GM19395 (cell line): ENCODE data around the gene UBXN2A.
"Not testable (repeated sequence)": the region's sequence is repeated elsewhere in the genome, so short reads cannot be mapped to it uniquely, and the experiment has no call there.

Experiments used
- ATAC-seq: cut with Tn5 transposase; IDR thresholded peaks from one replicate; pipeline ENCODE4 v1.9.1; 2021; ENCODE audit warnings: mild to moderate bottlenecking, moderate library complexity; ENCODE audit not compliant: unreplicated experiment

UBXN2A gene

DNA sequence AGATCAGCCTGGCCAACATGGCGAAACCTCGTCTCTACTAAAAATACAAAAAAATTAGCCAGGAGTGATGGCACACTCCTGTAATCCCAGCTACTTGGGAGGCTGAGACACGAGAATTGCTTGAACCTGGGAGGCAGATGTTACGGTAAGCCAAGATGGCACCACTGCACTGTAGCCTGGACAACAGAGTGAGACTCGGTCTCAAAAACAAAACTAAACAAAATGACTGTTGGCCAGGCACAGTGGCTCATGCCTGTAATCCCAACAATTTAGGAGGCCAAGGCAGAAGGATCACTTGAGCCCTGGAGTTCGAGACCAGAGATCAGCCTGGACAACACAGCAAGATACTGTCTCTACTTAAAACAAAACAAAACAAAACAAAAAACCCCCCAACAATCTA is 102.9 kb downstream of the UBXN2A start:
- not testable (repeated sequence) for ATAC-seq

DNA sequence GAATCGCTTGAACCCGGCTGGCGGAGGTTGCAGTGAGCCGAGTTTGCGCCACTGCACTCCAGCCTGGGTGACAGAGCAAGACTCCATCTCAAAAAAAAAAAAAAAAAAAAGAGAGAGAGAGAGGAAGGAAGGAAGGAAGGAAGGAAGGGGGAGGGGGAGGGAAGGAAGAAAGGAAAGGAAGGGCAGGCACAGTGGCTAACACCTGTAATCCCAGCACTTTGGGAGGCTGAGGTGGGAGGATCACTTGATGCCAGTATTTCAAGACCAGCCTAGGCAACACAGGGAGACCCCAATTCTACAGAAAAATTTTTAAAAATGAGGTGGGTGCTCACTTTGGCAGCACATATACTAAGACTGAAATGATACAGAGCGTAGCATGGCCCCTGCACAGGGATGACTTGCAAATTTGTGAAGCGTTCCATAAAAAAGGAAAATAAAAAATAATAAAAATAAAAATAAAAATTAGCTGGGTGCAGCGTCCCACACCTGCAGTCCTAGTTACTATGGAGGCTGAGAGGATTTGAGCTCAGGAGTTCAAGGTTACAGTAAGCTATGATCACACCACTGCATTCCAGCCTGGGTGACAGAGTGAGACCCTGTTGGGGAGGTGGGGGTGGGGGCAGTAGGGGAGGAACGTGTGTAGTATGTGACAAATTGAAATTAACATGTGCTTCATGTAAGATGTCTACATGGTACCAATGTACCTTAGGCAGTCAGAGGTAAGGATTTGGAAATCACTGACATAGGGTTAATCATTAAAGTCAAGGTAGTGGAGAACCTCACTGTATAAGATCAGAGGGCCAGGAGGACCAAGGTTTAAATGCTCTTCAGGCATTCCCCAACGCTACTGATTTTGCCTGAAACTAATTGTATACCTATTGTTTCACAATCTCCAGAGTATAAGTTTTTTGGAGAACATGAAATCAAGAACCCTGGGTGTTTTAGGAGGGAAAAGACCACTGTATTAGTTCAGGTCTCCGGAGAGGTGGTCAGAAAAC is 105.5 kb downstream of the UBXN2A start:
- ATAC-seq = no peak

DNA sequence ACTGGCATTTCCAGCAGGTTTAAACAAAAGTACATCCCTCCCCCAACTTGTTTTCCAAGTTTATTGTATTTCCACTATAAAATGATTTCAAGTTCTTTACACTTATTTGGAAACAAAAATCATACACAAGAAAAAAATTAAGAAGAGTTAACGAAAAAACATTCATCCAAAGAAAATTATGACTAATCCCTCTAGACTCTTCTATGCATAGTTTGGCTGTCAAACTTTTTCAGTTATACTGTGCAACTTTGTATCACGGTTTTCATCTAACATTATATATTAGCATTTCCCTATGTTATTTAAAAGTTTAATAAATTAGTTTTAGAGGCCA is 106.3 kb downstream of the UBXN2A start:
- no peak for ATAC-seq

DNA sequence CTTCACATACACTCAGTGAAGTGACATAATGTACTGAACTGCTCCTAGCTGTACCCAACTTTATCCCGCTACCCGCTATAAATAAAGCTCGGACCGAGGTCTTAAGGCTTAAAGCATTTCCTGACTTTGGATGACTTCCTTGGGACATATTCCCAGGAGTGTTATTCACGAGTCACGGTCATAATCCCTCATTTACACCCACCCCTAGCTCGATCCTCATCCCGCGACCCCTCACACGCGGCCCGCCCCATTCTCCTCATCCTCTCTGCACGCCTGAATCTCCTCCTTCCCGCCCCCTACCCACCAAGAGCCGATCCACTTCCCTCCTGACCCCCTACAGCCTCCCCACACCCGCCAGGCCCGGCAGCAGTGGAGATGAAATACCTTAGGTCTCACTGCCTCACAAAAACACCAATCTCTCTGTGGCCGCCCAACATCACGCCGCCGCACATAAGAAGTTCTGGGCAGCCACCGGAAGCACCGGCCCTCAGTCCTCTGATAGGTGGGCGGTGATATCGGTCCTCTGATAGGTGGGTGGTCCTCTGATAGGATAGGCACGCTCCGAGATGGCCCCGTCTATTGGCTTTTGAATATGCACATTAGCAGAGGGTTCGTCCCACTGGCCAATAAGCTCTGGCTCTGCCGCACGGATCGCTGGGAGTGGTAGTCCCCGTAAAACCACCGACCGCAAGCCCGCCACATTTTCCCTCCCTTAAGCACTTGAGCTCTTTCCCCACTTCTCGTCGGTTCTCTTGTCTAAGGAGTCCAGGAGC is 106.9 kb downstream of the UBXN2A start, which contains the start of gene WDCP:
WDCP (minus strand) TSS at position 462 of the 773 bp plus-strand sequence. CDS start 7,897 bp downstream, outside the sequence.
- ATAC-seq = peak; percentile 100

- peak; percentile 7 for ATAC-seq
Measured at GRCh38 chr2:24047703-24048033, 107.4 kb downstream of the UBXN2A start.

DNA sequence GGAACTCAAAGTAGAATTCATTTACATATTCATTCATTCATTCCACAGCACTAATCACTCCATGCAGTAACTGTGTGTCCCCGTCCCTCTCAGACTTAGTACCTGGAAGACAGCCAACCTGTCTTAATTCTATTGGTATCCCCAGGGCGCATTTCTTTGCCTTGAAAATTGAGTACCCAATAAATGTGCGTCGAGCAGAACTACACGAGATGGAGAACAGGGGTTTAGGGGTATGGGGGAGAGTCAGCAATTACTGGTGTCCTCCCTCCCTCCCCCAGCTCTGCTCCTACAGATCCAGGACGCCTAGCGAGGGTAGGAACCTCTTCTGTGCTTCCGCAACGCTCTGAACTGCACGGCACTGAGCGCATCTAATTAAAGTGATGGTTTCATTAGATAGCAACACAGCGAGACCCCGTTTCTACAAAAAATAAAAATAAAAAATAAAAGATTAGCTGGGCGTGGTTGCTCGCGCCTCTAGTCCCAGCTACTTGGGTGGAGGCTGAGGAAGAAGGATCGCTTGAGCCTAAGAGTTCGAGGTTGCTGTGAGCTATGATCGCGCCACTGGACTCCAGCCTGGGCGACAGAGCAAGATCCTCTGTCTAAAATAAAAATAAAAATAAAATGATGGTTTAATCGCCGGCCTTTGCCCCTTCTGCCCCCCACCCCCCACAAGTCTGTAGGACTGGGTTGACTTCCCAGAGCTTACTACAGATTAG is 108.7 kb downstream of the UBXN2A start:
- no peak for ATAC-seq

DNA sequence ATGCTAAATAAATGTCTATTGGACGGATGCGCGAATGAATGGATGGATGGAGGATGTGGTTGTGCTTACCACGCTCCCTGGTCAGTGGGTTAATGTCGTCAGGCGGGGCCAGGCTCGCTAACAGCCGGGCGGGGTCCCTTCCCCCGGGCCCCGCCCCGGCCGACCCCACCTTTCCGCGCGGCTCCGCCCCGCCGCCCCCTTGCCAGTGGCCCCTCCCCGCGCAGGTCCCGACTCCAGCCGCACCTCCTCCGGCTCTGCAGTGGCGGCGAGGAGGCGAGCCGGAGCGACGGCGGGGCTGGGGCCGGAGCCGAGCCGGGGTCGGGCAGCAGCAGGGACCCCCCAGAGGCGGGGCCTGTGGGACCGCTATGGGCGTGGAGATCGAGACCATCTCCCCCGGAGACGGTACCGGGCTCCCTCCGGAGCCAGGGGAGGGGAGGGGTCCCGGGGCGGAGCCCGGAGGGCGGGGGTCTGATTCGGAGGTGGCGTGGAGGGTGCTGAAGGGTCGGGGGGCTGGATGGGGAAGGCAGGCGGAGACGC is 109.3 kb downstream of the UBXN2A start, which contains the start of gene FKBP1B:
FKBP1B (plus strand) TSS at position 257 of the 537 bp plus-strand sequence; CDS start at position 366, 109 bp downstream.
- ATAC-seq = no peak

DNA sequence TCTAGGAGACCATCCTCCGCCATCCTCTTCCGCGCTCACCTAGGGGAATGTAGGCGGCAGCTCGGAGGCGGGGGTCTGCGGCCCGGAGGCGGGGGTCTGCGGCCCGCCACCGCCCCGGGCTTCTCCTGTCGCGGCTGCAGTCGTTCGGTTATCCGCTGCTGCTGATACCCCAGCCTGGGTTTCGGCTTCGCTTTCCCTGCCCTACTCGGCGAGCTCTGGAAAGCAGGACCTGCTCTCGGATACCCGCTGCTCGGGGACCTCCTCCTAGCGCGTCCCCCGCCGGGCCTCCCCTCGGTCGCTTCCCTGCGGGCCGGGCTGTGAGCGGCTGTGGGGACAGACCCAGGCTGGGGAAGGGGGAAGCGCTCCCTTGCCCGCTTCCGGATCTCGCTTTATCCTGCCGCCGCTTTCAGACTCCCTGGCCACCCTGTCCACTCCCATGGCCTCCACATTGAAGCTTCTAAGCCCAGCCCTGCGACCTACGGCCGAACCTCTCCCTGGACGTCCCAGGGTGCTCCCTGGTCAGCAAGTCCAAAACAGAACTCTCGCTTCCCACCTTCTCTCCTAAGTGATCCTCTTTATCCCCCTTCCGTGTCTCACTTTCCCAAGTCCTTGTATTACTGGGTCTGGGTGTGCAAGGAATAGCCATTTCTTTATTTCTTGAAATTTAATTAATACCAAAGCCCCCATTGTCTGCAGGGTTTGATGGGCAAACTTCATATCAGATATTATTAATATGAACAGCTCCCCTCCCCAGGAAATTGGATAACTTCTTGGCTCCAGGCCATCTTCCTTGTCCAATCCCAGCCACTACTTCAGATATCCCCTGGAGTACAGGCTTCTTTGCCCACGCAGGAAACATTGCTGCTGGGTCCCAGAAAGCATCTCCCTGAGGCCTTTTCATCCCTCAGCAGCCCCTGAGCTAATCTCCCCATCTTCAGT is 110.0 kb downstream of the UBXN2A start:
- no peak for ATAC-seq

DNA sequence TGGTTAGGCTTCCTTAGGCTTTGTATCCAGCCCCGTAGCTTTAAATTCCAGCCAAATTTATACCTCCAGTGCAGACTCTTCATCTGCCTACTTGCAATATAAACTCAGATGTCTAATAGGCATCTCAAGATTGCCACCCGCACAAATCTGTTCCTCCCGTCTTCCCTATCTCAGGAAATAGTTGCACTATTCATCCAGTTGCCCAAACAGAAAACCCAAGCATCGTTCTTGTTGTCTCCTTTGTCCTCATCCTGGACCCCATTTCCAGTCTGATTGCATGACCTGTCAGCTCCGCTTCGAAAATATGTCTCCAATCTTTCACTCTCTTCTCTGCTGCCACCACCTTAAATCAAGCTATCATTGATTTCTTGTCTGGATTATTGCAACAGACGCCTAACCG is 111.6 kb downstream of the UBXN2A start:
- ATAC-seq = no peak

- no peak for ATAC-seq
Measured at GRCh38 chr2:24052951-24053350, 112.7 kb downstream of the UBXN2A start.
